GM18907 (cell line): ENCODE results near the gene ETS2.
A peak's percentile ranks its signal among the peaks of the same experiment; 100 is the strongest.
"Not testable (repeated sequence)": the region's sequence is repeated elsewhere in the genome, so short reads cannot be mapped to it uniquely, and the experiment has no call there.

Experiments used
- ATAC-seq: cut with Tn5 transposase; IDR thresholded peaks from one replicate; pipeline ENCODE4 v1.9.1; 2021; ENCODE audit warnings: mild to moderate bottlenecking, moderate library complexity; ENCODE audit not compliant: unreplicated experiment

Gene ETS2

DNA sequence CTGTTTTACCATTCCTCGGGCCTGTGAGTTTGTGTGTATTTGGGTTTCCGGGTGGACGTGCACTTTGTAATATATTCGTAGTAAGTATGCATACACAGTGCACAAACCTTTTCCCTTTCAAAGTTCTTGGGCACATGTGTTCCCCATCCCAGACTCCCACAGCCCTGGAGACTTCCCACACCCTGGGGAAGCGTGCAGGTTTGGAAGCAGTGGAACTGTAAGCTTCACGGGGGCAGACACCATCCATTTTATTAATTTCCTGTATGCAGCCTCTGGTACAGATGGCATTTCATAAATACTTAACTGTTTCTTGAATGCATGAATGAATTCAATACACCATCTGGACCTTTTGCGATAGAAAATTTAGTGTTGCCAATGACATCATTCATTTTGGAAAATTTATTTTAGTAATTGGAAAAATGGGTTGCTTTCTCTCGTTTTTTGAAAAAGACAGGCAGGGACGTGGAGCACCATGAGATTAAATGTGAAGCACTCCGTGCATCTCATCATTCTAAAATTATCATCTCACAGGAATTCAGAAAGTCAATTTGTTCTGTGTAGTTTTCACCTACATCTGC, 10.8 kb downstream of the ETS2 start:
- no peak for ATAC-seq

DNA sequence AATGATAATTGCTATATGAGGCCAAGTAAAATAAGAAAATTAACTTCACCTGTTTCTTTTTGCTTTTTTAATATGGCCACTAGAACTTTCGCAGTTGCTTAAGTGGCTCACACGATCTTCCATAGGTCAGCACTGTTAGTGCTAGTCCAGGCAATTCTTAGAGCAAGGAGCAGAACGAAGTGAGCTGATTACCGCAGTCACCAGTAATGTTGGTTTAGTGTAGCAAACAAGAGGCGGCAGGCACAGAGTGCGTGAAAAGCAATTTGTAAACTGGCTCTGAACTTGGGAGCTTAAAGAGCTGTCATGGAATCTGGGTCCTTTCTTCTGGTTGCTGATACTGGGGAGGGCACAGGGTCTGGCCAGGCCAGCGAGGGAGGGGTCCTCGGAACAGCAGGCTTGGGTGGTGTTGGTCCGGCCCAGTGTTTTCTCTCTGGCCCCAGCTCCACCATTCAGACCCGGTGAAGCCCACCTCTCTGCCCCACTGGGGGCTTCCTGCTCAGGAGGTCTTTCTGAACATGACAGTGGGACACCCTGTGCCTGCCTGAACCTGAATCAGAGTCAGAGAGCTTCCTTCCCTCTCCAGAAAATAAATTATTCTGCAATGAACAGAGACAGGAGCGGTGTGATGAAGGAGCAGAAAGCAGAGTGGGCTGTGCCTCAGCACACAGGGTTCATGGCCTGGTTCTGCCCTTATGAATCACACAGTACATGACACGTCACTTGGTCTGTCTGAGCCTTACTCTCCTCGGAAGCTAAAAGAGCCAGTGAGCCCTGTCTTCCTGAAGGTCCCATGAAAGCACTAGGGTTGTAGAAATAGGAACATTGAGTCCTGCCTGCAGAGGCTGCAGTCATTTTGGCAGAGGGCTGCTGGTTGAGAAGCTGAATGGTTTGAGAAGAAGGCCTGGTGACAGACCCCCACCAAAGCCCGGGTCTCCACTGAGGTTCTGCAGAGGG, 11.9 kb downstream of the ETS2 start:
- ATAC-seq: no peak

DNA sequence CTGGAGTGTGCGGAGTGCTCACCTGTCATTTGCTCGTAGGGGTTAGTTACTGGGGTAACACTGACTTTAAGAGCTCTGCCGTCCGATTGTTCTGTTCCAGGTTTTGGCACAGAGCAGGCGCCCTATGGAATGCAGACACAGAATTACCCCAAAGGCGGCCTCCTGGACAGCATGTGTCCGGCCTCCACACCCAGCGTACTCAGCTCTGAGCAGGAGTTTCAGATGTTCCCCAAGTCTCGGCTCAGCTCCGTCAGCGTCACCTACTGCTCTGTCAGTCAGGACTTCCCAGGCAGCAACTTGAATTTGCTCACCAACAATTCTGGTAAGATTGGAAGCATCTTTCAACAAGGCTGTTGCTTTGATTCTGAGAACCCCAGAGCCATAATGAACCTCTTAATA, 12.6 kb downstream of the ETS2 start:
- no peak for ATAC-seq

DNA sequence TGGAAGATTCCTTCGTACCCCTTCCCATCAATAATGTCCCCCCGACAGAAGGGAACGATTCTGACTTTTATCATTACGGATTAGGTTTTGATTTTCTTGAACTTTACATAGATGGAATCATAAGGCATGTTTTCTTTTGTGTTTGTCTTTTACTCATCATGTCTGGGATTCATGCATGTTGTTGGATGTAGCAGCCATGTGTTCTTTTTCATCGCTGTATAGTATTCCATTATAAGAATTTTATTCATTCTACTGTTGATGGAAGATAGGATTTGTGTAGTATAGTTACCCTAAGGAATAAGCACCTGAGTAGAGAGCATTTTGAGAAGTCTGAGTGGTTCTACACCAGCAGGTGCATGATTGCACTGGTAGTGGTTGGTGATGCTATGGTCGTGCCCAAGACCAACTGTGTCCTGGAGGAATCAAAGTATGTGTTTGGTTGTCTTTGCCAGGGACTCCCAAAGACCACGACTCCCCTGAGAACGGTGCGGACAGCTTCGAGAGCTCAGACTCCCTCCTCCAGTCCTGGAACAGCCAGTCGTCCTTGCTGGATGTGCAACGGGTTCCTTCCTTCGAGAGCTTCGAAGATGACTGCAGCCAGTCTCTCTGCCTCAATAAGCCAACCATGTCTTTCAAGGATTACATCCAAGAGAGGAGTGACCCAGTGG, 13.5 kb downstream of the ETS2 start:
- ATAC-seq: no peak

DNA sequence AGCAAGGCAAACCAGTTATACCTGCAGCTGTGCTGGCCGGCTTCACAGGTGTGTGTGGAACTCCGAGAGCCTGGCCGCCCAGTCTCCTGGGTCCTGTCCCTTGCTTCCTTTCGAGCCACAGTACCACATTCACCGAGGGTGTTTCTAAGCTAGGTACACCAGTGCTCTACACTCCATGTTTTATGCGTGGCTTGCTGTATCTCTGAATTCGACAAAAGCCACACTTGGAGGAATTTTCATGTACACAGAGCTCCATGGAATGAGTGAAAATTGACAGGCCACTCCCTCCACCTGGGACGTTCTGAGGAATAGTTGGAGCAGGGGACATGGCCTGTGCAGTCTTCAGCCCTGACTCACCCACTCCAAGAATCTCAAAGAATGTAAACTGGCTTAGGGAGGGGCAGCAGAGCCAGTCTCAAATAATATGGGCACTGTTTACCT, 14.0 kb downstream of the ETS2 start:
- no peak for ATAC-seq

DNA sequence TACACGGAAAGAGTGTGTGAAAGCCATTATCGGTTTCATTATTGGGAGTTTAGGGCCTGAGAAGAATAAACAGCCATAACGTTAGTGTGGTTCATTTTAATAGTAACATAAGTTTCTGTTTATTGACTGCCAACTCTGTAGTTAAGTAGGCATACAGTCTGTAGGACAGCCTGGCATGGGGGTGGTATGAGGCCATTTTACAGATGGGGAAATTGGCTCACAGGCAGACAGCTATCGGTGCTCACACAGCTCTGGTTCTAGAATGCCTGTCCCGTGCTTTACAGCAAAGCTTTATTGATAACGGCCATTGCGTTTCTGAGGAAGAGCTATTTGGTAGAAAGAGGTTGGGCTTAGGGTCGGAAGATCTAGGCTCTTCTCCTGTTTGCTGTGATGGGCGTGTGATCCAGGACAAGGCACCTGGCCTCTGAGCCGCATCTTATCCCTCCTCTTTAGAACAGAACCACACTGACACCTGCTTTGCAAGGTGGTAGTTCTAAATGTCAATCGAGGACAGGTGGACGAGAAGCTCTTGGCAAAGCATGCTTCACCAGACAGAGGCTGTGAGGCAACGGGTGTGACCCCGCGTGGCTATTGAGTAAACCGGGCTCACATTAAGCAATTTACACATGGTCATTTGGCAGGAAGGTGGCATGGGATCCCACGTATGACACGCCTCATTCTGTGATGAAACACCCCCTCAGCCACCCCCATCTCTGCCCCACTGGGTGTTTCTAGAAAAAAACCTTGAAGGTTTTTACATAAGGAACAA, 14.9 kb downstream of the ETS2 start:
- ATAC-seq: no peak

DNA sequence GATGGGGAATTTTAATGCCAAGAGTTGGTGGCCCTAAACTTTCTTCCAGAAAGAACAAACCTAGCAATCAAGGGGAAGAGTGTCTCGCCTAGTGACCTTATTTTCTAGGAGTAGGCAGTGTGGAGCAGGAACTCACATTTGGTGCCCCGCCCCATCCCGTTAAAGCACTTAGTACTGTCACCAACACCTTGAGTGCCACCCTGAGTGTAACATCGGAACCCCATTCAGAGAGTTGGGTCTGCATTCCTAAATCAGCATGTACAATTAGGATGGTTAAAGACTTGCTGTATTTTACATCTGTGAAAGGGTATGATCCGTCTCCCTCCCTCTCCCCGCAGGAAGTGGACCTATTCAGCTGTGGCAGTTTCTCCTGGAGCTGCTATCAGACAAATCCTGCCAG, 15.5 kb downstream of the ETS2 start:
- ATAC-seq: no peak

DNA sequence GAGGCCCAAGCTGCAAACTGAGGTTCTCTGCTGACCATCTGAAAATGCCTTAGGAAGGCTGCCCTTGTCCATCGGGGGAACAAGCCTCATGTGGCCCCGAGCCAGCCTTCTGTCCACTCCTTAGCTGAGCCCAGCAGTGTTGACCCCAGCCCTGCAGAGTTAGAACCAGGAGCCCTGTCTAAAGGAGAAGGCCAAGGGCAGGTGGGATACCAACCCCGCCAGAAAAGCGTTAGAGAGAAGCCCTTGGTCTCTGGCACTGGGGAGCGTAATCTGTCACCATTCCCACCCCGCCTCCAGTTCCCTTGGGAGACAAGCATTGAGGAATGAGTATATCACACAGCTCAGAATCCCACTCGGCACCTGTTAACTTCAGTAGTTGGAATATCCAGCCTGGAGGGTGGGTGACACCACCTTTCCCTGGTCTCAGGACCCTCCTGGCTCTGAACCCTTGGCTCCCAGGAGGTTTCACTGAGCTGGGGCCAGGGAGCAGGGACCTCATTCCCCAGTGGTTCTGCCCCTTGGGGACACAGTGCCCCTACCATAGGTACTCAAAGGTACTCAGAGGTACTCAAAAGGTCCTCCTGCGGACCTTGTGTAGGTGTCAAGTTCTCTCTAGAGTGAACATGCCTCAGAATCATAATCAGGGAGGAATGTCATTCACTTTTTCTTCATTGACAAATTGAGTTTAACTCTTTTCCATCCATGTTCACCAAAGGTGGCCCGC, 16.4 kb downstream of the ETS2 start:
- ATAC-seq: no peak

DNA sequence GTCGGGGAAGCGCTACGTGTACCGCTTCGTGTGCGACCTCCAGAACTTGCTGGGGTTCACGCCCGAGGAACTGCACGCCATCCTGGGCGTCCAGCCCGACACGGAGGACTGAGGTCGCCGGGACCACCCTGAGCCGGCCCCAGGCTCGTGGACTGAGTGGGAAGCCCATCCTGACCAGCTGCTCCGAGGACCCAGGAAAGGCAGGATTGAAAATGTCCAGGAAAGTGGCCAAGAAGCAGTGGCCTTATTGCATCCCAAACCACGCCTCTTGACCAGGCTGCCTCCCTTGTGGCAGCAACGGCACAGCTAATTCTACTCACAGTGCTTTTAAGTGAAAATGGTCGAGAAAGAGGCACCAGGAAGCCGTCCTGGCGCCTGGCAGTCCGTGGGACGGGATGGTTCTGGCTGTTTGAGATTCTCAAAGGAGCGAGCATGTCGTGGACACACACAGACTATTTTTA, 17.1 kb downstream of the ETS2 start:
- ATAC-seq: no peak

DNA sequence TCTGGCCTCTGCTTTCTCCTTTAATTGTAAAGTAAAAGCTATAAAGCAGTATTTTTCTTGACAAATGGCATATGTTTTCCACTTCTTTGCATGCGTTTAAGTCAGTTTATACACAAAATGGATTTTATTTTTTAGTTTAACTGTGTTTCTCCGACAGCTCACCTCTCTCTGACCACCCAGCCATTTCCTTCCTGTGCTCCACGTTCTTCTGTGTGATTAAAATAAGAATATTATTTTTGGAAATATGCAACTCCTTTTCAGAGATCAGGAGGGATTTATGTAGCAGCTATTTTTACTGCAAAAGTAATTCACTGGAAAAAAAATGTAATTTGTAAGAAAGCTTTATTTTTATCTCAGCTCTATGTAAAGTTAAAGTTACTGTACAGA, 18.0 kb downstream of the ETS2 start:
- no peak for ATAC-seq

DNA sequence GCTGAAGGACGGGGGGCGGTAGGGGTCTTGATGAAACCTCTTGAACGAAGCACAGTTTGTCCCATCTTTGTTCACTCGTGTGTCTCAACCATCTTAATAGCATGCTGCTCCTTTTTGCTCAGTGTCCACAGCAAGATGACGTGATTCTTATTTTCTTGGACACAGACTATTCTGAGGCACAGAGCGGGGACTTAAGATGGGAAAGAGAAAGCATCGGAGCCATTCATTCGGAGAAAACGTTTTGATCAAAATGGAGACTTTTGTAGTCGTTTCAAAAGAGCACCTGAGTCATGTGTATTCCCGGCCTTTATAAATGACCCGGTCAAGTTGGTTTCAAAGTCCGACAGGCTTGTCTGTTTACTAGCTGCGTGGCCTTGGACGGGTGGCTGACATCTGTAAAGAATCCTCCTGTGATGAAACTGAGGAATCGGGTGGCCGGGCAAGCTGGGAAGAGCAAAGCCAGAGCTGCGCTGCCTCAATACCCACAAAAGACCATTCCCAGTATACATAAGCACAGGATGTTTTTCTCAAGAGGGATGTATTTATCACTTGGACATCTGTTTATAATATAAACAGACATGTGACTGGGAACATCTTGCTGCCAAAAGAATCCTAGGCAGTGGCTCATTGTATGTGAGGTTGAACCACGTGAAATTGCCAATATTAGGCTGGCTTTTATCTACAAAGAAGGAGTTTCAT, 18.5 kb downstream of the ETS2 start:
- ATAC-seq: no peak

DNA sequence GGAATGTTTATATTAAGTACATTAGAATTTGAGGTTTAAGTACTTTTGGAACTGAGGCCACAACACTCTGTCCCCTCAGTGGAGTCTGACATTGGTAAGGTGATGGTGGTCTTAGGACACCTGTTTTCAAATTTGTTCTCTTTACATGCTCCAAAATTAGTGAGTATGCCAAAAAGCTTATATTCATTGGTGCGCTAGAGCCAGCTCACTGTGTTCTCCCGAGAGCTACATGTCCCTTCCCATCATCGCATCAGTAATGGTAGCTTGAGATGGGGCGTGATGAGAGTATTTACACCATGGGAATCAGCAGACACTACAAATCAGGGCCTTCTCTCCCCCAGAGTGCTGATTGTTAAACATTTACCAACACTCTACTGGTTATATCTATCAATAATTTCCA, 19.5 kb downstream of the ETS2 start:
- ATAC-seq: no peak

DNA sequence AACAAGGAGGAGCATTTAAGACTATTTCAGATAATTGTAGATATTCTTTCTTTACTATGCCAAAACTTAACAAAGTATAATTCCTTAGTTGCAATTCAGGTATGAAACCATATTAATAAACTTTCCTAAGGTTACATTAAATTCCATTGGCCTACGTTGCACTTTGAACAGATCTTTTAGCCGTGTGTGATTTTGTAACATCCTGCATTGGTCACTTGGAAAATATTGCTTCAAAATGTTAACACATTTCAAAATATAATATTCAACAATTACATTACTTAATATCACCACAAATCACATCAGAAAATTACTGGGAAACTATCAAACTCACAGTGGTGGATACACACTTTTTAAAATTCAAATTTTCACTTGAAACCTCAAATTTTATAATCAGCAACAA, 20.2 kb downstream of the ETS2 start:
- no peak for ATAC-seq

DNA sequence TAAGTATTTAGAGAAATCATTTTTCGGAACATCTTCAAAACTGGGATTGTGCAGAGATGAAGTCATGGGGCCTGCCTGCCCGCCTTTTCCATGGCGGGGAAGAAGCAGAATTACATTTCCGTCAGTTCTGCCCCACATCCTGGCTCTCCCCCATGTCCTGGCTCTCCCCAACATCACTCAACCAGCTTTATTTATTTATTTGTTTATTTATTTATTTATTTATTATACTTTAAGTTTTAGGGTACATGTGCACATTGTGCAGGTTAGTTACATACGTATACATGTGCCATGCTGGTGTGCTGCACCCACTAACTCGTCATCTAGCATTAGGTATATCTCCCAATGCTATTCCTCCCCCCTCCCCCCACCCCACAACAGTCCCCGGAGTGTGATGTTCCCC, 22.4 kb downstream of the ETS2 start:
- ATAC-seq: not testable (repeated sequence)

DNA sequence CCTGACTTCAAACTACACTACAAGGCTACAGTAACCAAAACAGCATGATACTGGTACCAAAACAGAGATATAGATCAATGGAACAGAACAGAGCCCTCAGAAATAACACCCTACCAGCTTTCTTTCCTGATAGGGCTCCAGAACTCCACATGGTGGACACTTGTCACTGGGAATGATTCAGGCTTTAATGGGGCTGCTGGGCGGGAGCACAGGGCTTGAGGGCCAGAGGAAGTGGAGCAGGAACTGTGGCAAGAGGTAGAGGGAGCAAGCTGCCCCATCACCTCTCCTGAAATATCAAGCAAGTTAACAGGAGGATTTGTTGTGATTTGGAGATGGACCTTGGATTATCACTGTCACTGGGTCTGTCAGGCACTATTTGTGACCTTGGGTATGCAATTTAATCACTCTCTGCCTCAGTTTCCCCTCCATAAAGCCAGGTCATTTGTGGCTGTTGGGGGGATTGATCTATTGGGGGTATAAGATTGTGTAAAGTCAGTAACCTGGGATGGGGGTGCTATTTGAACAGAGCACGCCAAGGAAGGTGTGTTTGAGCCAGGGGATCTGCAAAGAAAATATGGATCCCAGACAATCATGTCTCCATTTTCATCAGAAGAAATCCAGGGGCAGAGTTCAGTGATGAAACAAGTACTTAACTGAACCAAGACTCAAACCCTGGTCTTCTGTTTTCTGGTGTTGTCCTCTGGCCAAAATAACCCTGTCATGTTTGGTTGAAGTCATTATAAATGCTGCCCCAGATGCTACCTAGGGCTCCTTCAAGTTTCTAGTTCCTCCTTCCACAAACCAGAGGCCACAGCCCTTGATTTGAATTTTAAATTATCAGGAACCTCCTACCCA, 25.2 kb downstream of the ETS2 start:
- peak; percentile 93 for ATAC-seq

DNA sequence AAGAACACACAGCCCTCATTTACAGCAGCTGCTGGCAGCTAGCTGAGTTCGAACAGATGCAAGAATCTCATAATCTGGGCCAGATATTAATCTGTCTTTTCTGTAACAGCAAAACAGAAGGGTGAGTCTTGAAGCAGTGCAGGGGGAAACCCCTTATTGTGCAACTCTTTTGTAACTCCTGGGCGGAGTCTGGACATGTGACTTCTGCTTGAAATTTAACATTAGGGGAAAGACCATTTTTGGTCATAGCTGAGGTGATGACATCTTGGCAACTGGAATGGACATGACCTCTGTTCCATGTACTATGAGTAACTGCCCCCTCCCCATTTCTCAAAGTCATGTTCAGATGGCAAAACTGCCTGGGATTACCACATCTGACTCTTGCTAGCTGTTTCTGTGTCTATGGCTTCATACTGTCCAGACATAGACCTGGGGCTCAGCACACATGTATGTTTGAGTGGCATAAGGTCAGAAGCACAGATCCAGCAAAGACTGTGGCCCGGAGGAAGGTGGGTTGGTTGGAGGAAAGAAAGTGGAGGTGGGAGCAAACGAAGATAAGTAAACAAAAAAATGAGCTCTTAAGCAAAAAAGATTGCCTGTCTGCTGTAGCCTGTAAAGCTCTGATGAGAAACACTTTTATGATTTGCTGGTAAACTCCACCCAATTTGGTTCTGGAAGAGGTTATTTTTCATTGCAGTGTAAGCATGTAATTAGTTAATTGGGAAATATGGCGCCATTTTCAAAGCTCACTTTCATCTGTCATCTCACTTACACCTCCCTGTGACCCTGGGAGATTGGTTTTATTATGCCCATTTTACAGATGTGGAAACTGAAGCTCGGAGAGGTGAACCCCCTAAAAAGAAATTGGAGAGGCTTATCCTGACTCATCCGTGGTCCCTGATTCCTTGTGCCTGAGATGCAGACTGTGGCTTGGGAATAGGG, 26.1 kb downstream of the ETS2 start:
- peak; percentile 96 for ATAC-seq

DNA sequence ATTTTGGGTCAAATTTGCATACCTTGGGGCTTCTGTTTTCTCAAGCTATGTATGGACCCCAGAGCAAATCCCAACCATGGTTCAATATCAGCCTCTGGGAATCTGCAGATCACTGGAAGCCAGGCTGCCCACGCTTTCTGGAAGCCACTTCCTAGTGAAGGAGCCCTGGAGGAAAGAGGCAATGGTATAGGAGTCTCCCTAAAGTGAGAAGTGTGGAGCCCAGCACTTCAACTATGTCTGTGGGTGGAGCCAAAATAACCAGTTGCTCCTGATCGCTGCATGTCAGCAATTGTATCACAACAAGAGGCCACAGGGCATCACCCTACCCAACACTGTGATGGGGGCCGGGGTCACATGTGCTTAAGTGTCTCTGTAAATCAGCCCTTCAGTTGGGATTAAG, 26.9 kb downstream of the ETS2 start:
- ATAC-seq: no peak

DNA sequence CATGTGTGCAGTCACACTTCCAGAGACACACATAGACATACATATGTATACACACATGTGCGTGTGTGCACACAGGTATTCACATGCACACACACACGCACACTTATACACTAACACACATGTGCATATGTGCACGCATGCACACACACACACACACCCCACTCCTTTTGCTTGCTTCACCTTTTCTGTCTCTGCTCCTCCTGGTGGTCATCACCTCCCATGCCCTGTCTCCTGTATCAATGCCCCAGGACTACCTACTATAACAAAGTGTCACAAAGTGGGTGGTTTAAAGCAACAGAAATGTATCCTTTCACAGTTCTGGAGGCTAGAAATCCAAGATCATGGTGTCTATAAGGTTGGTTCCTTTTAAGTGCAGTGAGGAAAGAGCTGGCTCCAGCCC, 27.4 kb downstream of the ETS2 start:
- no peak for ATAC-seq
